Spinal cord (tissue), 10 donors: ENCODE data around the gene ART5. TPM values are rescaled to one million over a fixed set of nuclear protein-coding genes. Genes with fewer than 3 reads are reported as not detected.

Source experiments
- DNase-seq, 6 donors: peaks; one replicate each; pipeline versions ENCODE4 v3.0.0 to v3.0.0-alpha.2; 2013 to 2015; ENCODE audit warnings: low spot score in 6 of 6, low read depth in 4 of 6
- H3K27ac ChIP-seq: one replicate; pipeline ENCODE4 v1.5.1; 2013; ENCODE audit warnings: low read depth, low read length, control low read depth
- H3K27me3 ChIP-seq: one replicate; pipeline ENCODE4 v1.6.1; 2013; ENCODE audit warnings: low read length; ENCODE audit not compliant: control insufficient read depth, insufficient read depth
- H3K36me3 ChIP-seq: one replicate; pipeline ENCODE4 v1.6.1; 2013; ENCODE audit warnings: low read length; ENCODE audit not compliant: control insufficient read depth, insufficient read depth
- H3K4me1 ChIP-seq: one replicate; pipeline ENCODE4 v1.6.1; 2013; ENCODE audit warnings: low read length; ENCODE audit not compliant: control insufficient read depth, insufficient read depth
- H3K4me3 ChIP-seq: one replicate; pipeline ENCODE4 v1.5.1; 2013; ENCODE audit warnings: low read depth, low read length, control low read depth
- H3K9me3 ChIP-seq: one replicate; pipeline ENCODE4 v1.6.1; 2013; ENCODE audit warnings: low read length; ENCODE audit not compliant: control insufficient read depth, insufficient read depth
- WGBS: methylation state at CpG from one replicate; pipeline ENCODE4 v1.1.5; 2013; ENCODE audit warnings: missing lambda C conversion rate; ENCODE audit not compliant: insufficient coverage; 5-methylcytosine and 5-hydroxymethylcytosine counted together
- long read RNA-seq, 4 donors: transcript quantifications; one replicate each; lab custom pipeline, GENCODE V29; 2026
- polyA plus RNA-seq, 2 donors: library from polyadenylated mRNA; unstranded; fragments of 120-200 nt; gene quantifications; one replicate each; pipeline ENCODE4 v1.2.1, GENCODE V29; 2013; ENCODE audit not compliant: insufficient read length in 2 of 2
- total RNA-seq, 2 donors: library from RNA; depleted of rRNA in 1 of 2; stranded (reverse); fragments of 120-200 nt in 1 of 2; fragments of >200 nt in 1 of 2; gene quantifications; one replicate each; pipeline versions ENCODE4 v1.2.3 to v1.2.4, GENCODE V29; 2013 to 2014
- donor health status: healthy.

The ART5 gene, protein sequence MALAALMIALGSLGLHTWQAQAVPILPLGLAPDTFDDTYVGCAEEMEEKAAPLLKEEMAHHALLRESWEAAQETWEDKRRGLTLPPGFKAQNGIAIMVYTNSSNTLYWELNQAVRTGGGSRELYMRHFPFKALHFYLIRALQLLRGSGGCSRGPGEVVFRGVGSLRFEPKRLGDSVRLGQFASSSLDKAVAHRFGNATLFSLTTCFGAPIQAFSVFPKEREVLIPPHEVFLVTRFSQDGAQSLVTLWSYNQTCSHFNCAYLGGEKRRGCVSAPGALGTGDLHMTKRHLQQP
- 1 to 10 TPM in 1 of 2 donors, under 1 TPM in 1; 0.40 to 2.1 TPM for total RNA-seq
- under 1 TPM; 0.36 to 0.62 TPM for polyA plus RNA-seq
- long read RNA-seq, donor 1 = 0 reads
- long read RNA-seq, donor 2 = 0 reads
- long read RNA-seq, donor 3 = 0 reads
- long read RNA-seq, donor 4 = 0 reads

DNA sequence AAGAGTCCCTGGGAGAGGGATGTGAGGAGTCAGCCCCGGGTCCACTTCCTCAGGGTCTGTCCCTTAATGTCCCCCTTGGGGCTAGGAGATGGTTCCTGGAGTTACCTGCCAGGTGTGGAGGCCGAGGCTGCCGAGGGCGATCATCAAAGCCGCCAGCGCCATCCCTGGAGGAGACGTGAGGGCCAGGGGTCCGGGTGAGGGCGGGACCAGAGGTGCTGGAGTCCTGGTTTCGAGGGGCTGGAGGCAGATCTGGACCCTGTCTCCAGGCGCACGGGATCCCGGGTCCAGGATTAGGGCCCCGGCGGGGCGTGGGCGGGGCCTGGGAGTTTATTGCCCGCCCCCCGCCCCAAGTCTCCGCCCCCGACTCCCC lies at the start of gene ART5:
TSS of gene ART5 (minus strand) at position 292 of the 370 bp plus-strand sequence. CDS start at position 162, 130 bp downstream.
- Histone ChIP-seq H3K9me3 (no peaks in the 10 kb centered on the region), H3K27ac (no peak within 1 kb of the TSS)
- WGBS = 4% methylated on average over 17 of the region's 21 CpGs

DNA sequence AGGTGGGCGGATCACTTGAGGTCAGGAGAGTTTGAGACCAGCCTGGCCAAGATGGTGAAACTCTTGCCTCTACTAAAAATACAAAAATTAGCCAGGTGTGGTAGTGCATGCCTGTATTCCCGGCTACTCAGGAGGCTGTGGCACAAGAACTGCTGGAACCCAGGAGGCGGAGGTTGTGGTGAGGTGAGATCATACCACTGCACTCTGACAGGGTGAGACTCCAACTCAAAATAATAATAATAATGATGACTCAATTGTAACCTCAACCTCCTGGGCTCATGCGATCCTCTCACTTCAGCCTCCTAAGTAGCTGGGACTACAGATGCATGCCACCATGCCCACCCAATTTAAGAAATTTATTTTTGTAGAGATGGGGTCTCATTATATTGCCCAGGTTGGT lies 45.0 kb upstream of the ART5 start:
- no peaks in the 10 kb centered on the region for H3K27me3 ChIP-seq
- H3K4me3 ChIP-seq = no peak overlapping the region
- H3K4me1 ChIP-seq = no peaks in the 10 kb centered on the region
- no peaks in the 10 kb centered on the region for H3K9me3 ChIP-seq
- H3K27ac ChIP-seq = no peak overlapping the region
- WGBS = no CpG with 5 or more reads among the region's 4 CpGs
- peaks cover 46% of the 10 kb centered on the region for H3K36me3 ChIP-seq
- no peak for DNase-seq

More for the DNA sequence above, at the start of gene ART5:
- Histone ChIP-seq H3K4me1 (peaks cover 20% of the 10 kb centered on the region), H3K27me3 (peaks cover 4% of the 10 kb centered on the region), H3K36me3 (no peaks in the 10 kb centered on the region), H3K4me3 (peak within 1 kb of the TSS; percentile 54)
- DNase-seq = no peak

DNA sequence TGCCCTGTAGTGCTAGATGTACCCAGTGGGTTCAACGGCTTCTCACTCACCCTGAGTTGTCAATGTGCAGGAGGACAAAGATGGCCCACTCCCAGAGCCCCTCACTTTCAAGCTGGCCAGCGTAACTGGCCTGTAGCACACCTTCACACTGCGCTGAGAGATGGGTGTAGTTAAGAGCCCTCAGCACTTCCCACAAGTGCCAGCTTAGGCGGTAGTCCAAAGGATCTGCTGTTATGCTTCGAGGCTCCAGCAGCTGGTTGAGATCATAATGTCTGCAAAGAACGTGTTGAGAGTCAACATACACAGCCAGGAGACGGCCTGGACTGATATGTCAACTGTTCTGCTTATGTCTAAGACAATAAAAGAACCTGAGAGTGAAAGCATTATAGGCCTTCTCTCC lies 44.1 kb upstream of the ART5 start:
- Histone ChIP-seq H3K27me3 (no peaks in the 10 kb centered on the region), H3K4me1 (no peaks in the 10 kb centered on the region), H3K27ac (no peak overlapping the region), H3K4me3 (no peak overlapping the region), H3K36me3 (peaks cover 44% of the 10 kb centered on the region), H3K9me3 (no peaks in the 10 kb centered on the region)
- WGBS = 90% methylated on average over 2 of the region's 7 CpGs
- no peak for DNase-seq

DNA sequence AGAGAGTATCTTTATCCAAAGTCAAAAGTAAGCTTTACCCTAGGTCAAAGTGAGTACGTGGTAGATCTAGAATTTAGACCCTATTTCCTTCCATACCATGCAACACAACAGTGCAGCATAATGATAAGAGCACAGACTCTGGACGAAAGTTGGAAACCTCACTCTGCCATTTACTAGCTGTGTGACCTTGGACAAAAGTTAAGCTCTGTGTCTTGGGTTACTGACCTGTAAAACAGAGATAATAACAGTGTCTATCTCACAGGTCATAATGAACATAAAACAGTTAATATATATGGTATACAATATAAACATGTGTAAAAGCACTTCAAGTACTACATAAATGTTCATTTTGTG lies 43.0 kb upstream of the ART5 start:
- Histone ChIP-seq H3K36me3 (peaks cover 47% of the 10 kb centered on the region), H3K4me1 (no peaks in the 10 kb centered on the region), H3K4me3 (no peak overlapping the region), H3K27ac (no peak overlapping the region), H3K27me3 (no peaks in the 10 kb centered on the region), H3K9me3 (no peaks in the 10 kb centered on the region)
- no peak for DNase-seq
- WGBS = no CpG with 5 or more reads among the region's 2 CpGs

DNA sequence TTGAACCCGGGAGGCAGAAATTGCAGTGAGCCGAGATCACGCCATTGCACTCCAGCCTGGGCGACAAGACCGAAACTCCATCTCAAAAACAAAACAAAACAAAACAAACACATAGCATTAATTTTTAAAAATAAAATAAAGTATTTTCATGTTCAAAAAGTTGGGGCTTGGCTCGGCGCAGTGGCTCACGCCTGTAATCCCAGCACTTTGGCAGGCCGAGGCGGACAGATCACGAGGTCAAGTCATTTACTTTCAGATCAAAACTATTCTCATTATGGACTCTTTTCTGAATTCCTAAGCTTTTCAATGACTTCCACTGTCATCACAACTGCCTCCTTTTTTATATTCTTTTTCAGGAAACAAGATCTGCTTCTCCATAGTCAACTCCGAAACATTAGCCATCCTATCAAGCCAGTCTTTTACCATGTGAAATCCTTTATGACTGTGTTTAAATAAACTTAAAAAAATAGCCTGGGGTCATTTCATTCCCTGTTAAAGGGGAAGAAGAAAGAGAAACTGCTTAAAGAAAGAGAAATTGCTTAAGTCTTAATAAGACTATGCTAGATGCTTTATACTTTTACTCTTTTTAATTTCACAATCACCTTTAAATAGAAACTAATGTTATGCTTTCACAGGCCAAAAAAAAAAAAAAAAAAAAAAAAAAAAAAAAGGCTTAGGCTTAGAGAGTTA lies 42.5 kb upstream of the ART5 start:
- no peak overlapping the region for H3K27ac ChIP-seq
- H3K4me3 ChIP-seq = no peak overlapping the region
- H3K4me1 ChIP-seq = no peaks in the 10 kb centered on the region
- 96% methylated on average over 6 of the region's 12 CpGs for WGBS
- H3K9me3 ChIP-seq = no peaks in the 10 kb centered on the region
- H3K36me3 ChIP-seq = peaks cover 46% of the 10 kb centered on the region
- DNase-seq = no peak
- H3K27me3 ChIP-seq = no peaks in the 10 kb centered on the region

DNA sequence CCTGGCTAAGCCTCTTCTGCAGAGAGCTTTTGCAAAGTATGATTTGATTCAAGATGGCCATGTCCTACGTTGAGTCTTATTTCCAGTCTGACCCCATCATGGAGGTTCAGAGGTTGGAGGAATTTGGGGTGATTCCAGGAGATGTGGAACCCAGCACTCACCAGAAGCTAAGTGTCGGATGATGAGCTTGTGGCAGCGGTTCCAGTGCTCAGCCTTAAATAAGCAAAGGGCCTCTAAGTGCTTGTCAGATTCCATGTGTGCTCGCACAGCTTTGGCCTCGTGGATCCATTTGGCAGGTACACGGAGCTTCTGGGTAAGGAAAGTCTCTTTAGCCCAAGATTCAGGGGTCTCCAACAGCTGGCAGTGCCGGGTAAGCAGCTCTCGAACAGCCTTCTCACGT lies 41.2 kb upstream of the ART5 start:
- H3K36me3 ChIP-seq = peaks cover 52% of the 10 kb centered on the region
- WGBS = 97% methylated on average over 3 of the region's 9 CpGs
- no peaks in the 10 kb centered on the region for H3K9me3 ChIP-seq
- H3K27ac ChIP-seq = no peak overlapping the region
- no peaks in the 10 kb centered on the region for H3K27me3 ChIP-seq
- DNase-seq = no peak
- H3K4me3 ChIP-seq = no peak overlapping the region
- no peaks in the 10 kb centered on the region for H3K4me1 ChIP-seq

DNA sequence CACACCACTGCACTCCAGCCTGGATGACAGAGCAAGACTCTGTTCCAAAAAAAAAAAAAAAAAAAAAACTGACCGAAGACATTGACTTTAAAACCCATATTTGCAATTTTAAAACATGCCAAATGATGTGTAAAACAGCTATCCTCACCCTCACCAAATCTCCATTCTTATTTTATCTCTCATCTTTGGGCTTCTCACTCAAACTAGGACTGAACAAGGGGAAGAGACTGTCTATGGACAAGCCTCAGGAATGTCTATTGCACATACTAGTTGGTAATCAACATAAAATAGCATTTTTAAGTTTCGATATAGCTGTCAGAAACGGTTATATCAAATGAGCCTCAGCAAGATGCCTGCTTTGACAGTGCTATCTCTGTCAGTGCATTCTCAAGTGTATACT lies 37.3 kb upstream of the ART5 start:
- Histone ChIP-seq H3K36me3 (peaks cover 59% of the 10 kb centered on the region), H3K4me1 (no peaks in the 10 kb centered on the region), H3K27ac (no peak overlapping the region), H3K9me3 (no peaks in the 10 kb centered on the region), H3K27me3 (no peaks in the 10 kb centered on the region), H3K4me3 (no peak overlapping the region)
- DNase-seq = no peak
- 90% methylated on average over 2 of the region's 3 CpGs for WGBS

DNA sequence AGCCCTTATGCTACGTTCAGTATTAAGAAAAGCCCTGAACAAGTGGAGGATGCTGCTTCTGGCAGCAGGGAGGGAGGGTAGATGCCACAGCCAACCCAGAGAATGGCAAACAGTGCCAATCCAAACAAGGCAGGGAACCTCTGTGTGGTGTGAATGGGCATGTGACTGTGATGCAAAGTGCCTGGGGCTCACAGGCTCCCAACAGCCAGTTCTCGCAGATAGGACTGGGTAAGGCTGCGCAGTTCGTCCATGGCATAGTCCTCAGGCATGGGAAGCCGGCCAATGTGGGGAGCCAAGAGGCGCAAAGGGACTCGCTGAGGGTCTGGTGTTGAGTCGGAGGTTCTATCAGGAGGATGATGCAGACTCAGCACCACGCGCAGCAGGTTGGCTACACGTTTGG lies 34.2 kb upstream of the ART5 start:
- Histone ChIP-seq H3K36me3 (peaks cover 63% of the 10 kb centered on the region), H3K27me3 (no peaks in the 10 kb centered on the region), H3K4me1 (no peaks in the 10 kb centered on the region), H3K4me3 (no peak overlapping the region), H3K9me3 (no peaks in the 10 kb centered on the region), H3K27ac (no peak overlapping the region)
- DNase-seq = no peak
- 97% methylated on average over 10 of the region's 11 CpGs for WGBS

DNA sequence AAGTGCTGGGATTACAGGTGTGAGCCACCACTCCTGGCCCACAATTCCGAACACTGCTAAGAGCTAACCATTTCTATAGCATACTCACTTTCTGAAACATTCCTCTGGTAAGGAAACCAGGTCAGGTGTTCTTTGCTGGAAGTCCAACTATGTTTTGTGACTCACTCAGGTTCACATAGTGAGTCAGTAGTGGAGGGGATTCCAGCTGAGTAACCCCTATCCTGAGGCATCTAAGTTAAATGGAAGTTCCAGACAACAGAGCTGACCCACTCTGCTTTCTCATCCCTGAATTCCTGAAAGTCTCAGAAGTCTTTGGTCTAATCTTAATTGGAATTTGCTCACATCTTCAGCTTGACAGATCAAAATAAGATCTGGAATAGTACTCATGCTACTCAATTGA lies 32.4 kb upstream of the ART5 start:
- Histone ChIP-seq H3K27ac (no peak overlapping the region), H3K4me3 (no peak overlapping the region), H3K9me3 (no peaks in the 10 kb centered on the region), H3K36me3 (peaks cover 67% of the 10 kb centered on the region), H3K4me1 (no peaks in the 10 kb centered on the region), H3K27me3 (no peaks in the 10 kb centered on the region)
- 100% methylated on average over 1 of the region's 1 CpG for WGBS
- no peak for DNase-seq
